ENCODE data around the gene PSMB7.

Gene PSMB7

GRCh38 chr9:124423591-124423990 lies 8.3 kb upstream of the PSMB7 start:
- no peak for TF ChIP-seq CTCF (IDR thresholded peaks at IDR 0.05; ENCODE audit: insufficient read depth, missing control alignments)
- FAIRE-seq = no peak
- no peak for DNase-seq (ENCODE audit: insufficient read length, low spot score)

GRCh38 chr9:124423155-124423554 lies 7.9 kb upstream of the PSMB7 start:
- no peak for TF ChIP-seq CTCF (IDR thresholded peaks at IDR 0.05; ENCODE audit: insufficient read depth, missing control alignments)
- DNase-seq (ENCODE audit: insufficient read length, low spot score) (no peak), FAIRE-seq (no peak)

GRCh38 chr9:124420991-124421543 lies 5.8 kb upstream of the PSMB7 start:
- TF ChIP-seq CTCF (IDR thresholded peaks at IDR 0.05; ENCODE audit: insufficient read depth, missing control alignments) = no peak
- FAIRE-seq = no peak
- DNase-seq (ENCODE audit: insufficient read length, low spot score) = no peak

GRCh38 chr9:124419832-124420489 lies 4.7 kb upstream of the PSMB7 start:
- DNase-seq (ENCODE audit: insufficient read length, low spot score) = no peak
- FAIRE-seq = no peak
- no peak for TF ChIP-seq CTCF (IDR thresholded peaks at IDR 0.05; ENCODE audit: insufficient read depth, missing control alignments)

GRCh38 chr9:124415852-124416484 lies 726 bp upstream of the PSMB7 start:
- TF ChIP-seq CTCF (IDR thresholded peaks at IDR 0.05; ENCODE audit: insufficient read depth, missing control alignments) = no peak
- no peak for DNase-seq (ENCODE audit: insufficient read length, low spot score)
- no peak for FAIRE-seq

GRCh38 chr9:124414612-124415011 lies 630 bp downstream of the PSMB7 start:
- DNase-seq (ENCODE audit: insufficient read length, low spot score) (no peak), FAIRE-seq (no peak)
- TF ChIP-seq CTCF (IDR thresholded peaks at IDR 0.05; ENCODE audit: insufficient read depth, missing control alignments) = no peak

GRCh38 chr9:124412228-124412575 lies 3.0 kb downstream of the PSMB7 start:
- no peak for DNase-seq (ENCODE audit: insufficient read length, low spot score)
- no peak for TF ChIP-seq CTCF (IDR thresholded peaks at IDR 0.05; ENCODE audit: insufficient read depth, missing control alignments)
- no peak for FAIRE-seq

Data from D721Med (cell line).